Dermis blood vessel endothelial cell (primary cell): ENCODE measurements around the gene MAP3K7. TPM values are rescaled to one million over a fixed set of nuclear protein-coding genes. Genes with fewer than 3 reads are reported as not detected.
A peak's percentile ranks its signal among the peaks of the same experiment; 100 is the strongest.
"Not testable (repeated sequence)": the region's sequence is repeated elsewhere in the genome, so short reads cannot be mapped to it uniquely, and the experiment has no call there.

Experiments
- DNase-seq: peaks from one replicate; pipeline ENCODE4 v3.0.0; 2010
- total RNA-seq: library from RNA; depleted of rRNA; stranded (reverse); fragments of >200 nt; gene quantifications from 2 replicates; pipeline ENCODE4 v1.2.3, GENCODE V29; 2014

The MAP3K7 gene
- total RNA-seq, 1 donor from 2014 or later, result 20.8 TPM

GRCh38 chr6:90575267-90575666 lies 11.6 kb downstream of the MAP3K7 start:
- no peak for DNase-seq

- peak; percentile 36 for DNase-seq
These were observed 12.3 kb downstream of the MAP3K7 start for GRCh38 chr6:90574610-90575009.

GRCh38 chr6:90573624-90574023 lies 13.2 kb downstream of the MAP3K7 start:
- no peak for DNase-seq

GRCh38 chr6:90572856-90573255 lies 14.0 kb downstream of the MAP3K7 start:
- no peak for DNase-seq

GRCh38 chr6:90569223-90569622 lies 17.6 kb downstream of the MAP3K7 start:
- no peak for DNase-seq

- DNase-seq, result not testable (repeated sequence)
These were observed 19.2 kb downstream of the MAP3K7 start for GRCh38 chr6:90567682-90568081.

GRCh38 chr6:90562341-90562740 lies 24.5 kb downstream of the MAP3K7 start:
- not testable (repeated sequence) for DNase-seq

- DNase-seq, result no peak
These were observed 26.9 kb downstream of the MAP3K7 start for GRCh38 chr6:90559931-90560330.

GRCh38 chr6:90557006-90557405 lies 29.9 kb downstream of the MAP3K7 start:
- DNase-seq, result no peak

- DNase-seq, result no peak
These were observed 38.9 kb downstream of the MAP3K7 start for GRCh38 chr6:90547991-90548390.

- DNase-seq, result no peak
These were observed 39.8 kb downstream of the MAP3K7 start for GRCh38 chr6:90547079-90547478.

- DNase-seq, result no peak
These were observed 41.4 kb downstream of the MAP3K7 start for GRCh38 chr6:90545448-90545847.

GRCh38 chr6:90544741-90545140 lies 42.1 kb downstream of the MAP3K7 start:
- DNase-seq, result no peak

- DNase-seq, result no peak
These were observed 42.8 kb downstream of the MAP3K7 start for GRCh38 chr6:90544081-90544480.

- no peak for DNase-seq
These were observed 45.7 kb downstream of the MAP3K7 start for GRCh38 chr6:90541221-90541620.

GRCh38 chr6:90538278-90539046 lies 48.4 kb downstream of the MAP3K7 start:
- peak; percentile 48 for DNase-seq

- DNase-seq, result no peak
These were observed 49.1 kb downstream of the MAP3K7 start for GRCh38 chr6:90537723-90538258.

- DNase-seq, result no peak
These were observed 49.8 kb downstream of the MAP3K7 start for GRCh38 chr6:90537027-90537426.

- no peak for DNase-seq
These were observed 50.4 kb downstream of the MAP3K7 start for GRCh38 chr6:90536520-90536919.

GRCh38 chr6:90534337-90535025 lies 52.4 kb downstream of the MAP3K7 start:
- no peak for DNase-seq

GRCh38 chr6:90533615-90534336 lies 53.1 kb downstream of the MAP3K7 start:
- no peak for DNase-seq

- no peak for DNase-seq
These were observed 56.0 kb downstream of the MAP3K7 start for GRCh38 chr6:90530882-90531281.

GRCh38 chr6:90525421-90525820 lies 61.5 kb downstream of the MAP3K7 start:
- DNase-seq, result no peak
